ENCODE results near the gene UGP2.

DNA sequence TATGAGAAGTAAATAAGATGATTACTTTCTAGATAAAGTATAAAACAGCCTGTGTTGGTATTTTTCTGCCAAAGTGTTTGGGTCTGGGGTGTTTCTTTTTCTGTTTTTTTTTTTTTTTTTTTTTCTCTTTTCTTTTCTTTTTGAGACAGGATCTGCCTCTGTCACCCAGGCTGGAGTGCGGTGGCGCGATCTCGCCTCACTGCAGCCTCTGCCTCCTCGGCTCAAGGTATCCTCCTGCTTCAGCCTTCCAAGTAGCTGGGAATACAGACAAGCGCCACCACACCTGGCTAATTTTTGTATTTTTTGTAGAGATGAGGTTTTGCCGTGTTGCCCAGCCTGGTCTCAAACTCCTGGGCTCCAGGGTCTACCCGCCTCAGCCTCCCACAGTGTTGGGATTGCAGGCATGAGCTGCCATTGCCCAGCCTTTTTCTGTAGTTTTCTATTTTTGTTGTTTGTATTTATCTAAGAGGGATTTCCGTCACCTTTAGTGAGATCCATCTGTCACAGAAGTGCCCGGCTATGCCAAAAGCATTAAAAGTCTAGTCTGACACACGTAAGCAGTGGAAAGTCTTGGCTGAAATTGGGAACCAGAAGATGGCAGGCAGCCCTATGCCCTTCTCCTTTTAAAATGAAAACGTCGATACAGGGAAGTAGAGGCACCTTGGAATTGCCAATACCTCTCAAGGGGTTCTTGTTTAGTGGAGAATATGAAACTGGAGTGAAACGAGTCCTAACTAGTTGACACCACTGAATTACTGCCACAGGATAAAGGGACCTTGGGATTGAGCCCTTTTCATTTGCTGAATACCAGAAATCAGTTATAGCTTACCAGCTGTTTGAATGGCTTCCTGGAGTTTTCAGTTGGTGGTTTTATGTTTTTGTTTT lies 14.0 kb downstream of the UGP2 start:
- no peak for TF ChIP-seq CTCF (IDR thresholded peaks at IDR 0.05)
- TF ChIP-seq POLR2A (IDR thresholded peaks at IDR 0.05), result no peak
- no peak for TF ChIP-seq EP300 (IDR thresholded peaks at IDR 0.05; ENCODE audit: low read depth)

Measured in transverse colon (tissue), 3 donors.